HG02884 (cell line): ENCODE results near the gene S100A10.

Experiments
- ATAC-seq: cut with Tn5 transposase; IDR thresholded peaks from one replicate; pipeline ENCODE4 v1.9.1; 2021; ENCODE audit warnings: mild to moderate bottlenecking, moderate library complexity; ENCODE audit not compliant: unreplicated experiment

S100A10 gene

GRCh38 chr1:151966061-151966460, 27.6 kb downstream of the S100A10 start:
- no peak for ATAC-seq

DNA sequence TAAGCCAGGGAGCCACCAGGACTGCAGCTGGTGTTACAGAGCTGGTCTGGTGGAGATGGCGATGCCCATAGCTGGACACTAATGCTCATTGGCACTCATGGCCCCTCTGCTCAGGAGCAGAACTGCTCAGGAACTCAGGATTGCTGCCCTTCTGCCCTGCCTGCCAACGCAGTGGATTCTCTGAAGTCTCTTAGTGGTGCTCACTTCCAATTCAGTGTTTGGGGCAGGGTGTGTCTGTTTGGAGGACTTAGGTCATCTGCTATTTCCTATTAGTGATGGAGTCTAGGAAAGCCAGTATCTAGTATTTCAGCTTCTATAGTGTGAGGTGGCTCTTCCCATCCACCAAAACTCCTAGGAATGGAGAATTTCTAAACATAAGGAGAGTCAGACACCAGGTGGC, 29.1 kb downstream of the S100A10 start:
- ATAC-seq: no peak

GRCh38 chr1:151963288-151963687, 30.4 kb downstream of the S100A10 start:
- ATAC-seq: no peak

DNA sequence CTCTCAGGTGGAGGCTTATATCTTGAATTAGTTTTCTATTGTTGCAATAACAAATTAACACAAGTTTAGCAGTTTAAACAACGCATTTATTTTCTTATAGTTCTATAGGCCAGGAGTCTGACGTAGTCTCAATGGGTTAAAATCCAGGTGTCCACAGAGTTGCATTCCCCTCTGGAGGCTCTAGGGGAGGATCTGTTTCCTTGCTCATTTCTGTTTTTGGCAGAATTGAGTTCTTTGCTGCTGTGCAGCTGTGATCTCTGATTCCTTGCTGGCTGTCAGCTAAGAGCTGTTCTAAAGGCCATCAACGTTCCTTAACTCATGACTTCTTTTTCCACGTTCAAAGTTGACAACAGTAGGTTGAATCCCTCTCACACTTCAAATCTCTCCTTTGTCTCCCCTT, 31.8 kb downstream of the S100A10 start:
- ATAC-seq: no peak

DNA sequence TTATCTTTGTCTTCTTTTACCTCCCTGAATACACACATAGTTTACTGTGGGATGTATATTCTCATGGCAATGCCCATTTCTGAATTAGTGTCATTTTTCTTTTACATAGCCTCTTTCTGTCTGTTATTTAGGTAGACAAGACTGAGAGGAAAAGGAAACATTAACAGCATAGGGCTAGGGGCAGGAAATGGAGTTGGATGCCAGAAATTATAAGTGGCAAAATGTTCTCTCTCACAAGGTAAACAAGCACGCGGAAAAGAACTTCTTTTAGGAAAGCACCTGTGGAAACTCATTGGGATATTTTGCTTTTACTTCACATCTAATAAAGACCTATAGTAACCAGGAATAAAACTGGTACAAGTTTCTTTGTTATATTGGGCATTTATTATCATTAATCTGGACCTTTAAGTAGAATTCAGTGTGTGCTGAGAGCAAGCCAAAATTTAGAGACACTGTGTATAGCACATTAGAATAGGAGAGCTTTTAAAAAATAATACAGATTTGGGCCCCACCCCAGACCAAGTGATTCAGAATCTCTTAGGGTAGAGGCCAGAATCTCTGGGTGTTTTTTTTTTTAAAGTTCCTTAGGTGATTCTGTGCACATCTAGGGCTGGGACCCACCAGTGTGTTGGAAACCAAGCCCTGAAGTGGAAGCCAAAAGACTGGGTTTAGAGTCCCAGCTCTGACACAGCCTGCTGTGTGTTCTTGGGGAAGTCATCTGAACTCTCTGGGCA, 32.7 kb downstream of the S100A10 start:
- no peak for ATAC-seq

GRCh38 chr1:151958959-151959358, 34.7 kb downstream of the S100A10 start:
- ATAC-seq: no peak

DNA sequence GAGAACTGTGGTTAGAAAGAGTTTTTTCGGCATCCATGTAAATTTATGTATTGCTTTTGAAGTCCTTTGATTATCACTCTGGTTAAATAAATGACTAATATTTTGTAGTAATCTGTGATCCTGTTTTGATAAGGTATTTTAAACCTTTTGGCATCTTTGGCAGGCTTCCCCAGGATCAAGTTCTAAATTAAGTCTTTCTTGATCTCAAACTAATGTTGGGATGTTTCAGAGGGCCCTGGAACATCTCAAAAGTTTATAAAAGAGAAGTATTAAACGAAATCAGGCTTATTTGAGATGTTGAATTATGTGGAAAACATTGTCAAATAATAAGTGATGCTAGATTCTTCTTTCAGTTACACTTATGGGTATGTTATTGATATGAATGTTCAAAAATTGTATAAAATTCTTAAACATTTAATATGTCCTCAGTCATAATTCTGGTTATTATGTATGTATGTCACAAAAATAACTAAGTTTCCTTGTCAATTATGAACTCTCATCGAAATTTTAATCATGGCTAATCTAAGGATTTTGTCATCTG, 36.6 kb downstream of the S100A10 start:
- ATAC-seq: no peak

DNA sequence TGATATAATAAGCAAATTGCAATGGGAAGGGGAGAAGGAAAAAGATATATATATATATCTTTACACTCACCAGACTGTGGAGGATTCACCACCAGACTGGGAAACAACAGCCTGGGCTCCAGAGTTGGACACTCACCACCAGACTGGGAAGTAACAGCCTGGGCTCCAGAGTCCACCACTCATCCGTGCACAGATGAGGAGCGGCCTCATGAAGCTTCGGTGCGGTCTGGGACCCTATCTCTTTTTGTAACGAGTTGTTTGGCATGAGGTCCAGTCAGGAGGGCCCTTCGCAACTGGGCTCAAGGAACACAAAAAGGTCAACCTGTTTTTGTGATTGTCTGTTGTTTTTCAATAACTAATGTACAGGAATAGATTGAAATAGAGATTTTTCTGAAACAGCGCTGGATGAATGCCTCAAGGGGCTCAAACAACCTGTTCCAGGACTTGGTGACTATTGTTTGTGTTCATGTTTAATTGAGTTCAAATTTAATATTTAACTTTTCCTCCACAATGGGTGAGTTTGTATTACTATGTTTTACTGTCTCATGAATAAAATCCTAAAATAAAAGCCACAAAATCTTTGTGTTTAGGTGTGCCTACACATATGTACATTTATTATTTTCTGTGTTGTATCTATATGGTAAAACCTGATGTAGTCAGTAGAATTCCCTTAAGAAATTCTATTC, 40.1 kb downstream of the S100A10 start:
- ATAC-seq: no peak

- no peak for ATAC-seq
Measured at GRCh38 chr1:151952811-151953210, 40.8 kb downstream of the S100A10 start.

GRCh38 chr1:151949371-151950193, 44.1 kb downstream of the S100A10 start:
- no peak for ATAC-seq

DNA sequence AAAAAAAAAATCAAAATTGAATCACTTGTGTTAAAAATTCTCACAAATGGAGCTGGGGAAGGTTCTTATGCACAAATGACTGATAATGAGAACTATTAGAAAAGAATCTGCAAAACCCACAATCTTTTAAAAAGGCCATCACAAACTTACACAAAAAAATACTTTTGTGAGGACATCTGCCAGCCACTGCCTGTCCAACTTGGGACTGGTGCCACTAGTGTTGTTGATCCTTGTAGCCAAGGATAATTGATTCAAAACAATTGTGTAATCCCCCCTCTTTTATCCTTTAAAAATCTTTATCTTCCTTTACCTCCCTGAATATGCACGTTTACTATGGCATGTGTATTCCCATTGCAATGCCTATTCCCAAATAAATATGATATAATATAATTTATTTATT, 45.2 kb downstream of the S100A10 start:
- ATAC-seq: no peak

- ATAC-seq: no peak
Measured at GRCh38 chr1:151947140-151947539, 46.5 kb downstream of the S100A10 start.

- no peak for ATAC-seq
Measured at GRCh38 chr1:151945725-151946722, 47.6 kb downstream of the S100A10 start.

DNA sequence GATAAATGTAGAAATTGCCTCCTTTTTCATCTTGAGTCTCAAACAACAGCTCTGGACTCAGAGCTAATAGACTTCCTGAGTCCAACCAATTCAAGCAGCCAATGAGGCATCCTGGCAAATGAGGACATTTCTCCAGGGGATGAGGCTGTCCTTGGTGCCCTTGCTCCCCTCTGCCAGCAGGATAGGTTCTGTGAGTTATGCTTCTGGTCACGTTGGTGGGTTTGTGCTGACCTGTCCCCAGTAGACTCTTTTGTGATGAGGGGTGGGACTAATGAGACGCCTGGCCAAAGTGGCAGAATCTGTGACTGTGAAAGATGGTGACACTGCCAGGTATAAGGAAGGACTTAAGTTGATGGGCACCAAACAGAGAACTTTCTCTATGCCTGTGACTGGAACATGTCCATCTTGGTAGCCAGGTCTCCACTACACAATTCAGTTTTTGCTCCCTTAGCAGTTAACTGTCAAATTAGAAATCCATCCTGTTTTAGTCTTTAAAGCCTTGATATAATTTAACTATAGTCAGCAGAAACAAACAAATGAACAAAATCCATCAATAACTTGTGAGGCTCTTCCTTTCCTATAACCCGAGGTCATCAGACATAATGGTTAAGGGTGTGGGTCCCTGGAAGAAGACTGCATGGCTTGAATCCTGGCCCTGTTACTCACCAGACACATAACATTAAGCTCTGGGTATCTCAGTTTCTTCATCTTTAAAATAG, 48.6 kb downstream of the S100A10 start:
- no peak for ATAC-seq

DNA sequence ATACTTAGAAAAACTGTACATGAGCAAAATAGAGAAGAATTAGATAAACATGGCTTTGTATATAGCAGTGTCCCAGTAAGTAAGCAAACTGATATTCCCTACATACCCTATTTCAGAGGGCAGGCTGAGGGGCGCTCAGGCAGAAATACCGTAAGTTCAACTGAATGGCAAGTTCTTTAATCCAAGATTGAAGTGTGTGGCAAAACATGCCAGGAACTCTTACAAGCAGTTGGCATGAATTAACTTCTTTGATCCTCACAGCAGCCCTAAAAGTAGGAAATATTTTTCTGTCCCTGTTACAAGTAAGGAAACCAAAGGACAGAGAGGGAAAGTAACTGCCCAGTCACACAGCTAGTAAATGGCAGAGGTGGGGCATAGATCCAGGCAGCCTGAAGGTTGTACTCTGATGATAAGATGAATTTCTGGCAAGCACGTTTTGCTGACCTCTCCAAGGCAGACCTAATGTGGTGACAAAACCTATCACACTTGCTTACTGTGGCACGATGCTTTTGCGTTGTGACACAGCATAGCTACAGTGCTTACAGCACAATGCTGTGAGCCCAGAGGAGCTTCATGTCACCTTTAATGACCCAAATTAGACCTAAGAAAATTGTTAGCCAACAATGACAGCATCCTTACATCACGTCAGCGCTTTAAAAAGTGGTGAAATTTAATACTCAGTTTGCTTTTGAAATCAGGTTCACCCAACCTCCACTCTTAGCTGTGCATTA, 49.4 kb downstream of the S100A10 start:
- ATAC-seq: no peak

DNA sequence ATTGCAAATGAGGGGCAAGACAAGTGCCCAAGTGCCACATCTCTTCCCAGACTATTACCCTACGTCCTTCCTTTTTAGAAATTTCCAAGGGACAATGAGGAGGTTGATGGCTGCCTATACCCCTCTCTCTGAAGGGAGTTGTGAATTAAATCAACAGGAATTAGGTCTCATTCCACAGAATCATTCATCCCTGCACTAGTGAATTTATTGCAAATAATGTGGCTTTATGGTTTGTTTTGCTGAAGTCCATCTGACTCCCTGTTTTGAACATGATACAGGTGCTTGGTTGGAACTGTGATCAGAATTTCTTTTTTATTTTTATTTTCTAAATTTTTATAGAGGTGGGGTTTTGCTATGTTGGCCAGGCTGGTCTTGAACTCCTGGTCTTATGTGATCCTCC, 50.1 kb downstream of the S100A10 start:
- ATAC-seq: no peak

DNA sequence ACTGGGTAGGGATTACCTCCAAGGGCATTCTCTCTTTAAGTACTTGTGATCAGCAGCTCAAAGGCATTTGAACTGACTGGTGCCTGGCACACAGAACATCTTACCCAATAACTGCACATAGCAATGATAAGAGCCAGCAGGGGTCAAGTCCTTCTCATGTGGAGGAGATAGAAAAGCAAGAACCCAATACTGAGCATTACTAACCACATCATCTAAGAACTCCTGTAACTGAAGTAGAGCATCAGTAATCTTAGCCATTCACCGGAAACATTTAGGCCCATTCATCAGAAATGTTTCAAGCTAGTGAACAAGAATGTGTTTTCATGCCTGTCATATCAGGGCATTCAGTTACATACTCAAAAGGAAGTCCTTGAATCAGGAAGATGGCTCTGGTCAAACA, 50.8 kb downstream of the S100A10 start:
- no peak for ATAC-seq

DNA sequence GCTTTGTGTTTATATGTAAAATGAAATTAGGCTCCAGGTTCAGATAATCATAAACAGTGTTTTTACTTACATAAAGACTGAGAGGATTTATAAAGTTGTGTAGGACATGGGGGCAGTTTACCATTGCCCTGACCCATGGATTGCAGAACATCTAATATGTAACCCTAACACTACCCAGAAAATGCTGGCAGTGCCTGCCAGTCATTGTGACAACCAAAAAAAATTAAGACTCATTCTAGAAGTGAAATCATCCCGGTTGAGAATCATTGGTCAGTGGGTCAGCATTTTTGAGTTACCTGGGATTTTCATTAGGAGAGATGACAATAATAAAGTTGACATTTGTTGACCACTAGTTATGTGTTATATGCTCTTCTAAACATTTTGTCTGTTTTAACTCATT, 53.1 kb downstream of the S100A10 start:
- no peak for ATAC-seq

GRCh38 chr1:151939779-151940178, 53.9 kb downstream of the S100A10 start:
- no peak for ATAC-seq
